GM13977 (cell line): ENCODE data around the gene CCDC110.
A peak's percentile ranks its signal among the peaks of the same experiment; 100 is the strongest.

Experiments used
- DNase-seq: peaks from one replicate; pipeline ENCODE4 v3.0.0; 2012; ENCODE audit warnings: low spot score
- in situ Hi-C: fragments of 300-500 bp; cut with MboI; formaldehyde crosslinking; loops from one replicate; pipeline ENCODE4 v1.12.0; 2022; ENCODE audit warnings: low sequenced_read_pairs, low pct_unique_long_range_greater_than_20kb, mixed read lengths, inconsistent platforms; ENCODE audit not compliant: unreplicated experiment
- TF ChIP-seq, protein P1 (sequence below): IDR thresholded peaks from 2 replicates; pipeline ENCODE4 v1.5.1; 2012; ENCODE audit warnings: mild to moderate bottlenecking, control low read depth; ENCODE audit not compliant: insufficient read depth; ENCODE audit errors: extremely low read depth, missing control alignments

CCDC110 gene

DNA sequence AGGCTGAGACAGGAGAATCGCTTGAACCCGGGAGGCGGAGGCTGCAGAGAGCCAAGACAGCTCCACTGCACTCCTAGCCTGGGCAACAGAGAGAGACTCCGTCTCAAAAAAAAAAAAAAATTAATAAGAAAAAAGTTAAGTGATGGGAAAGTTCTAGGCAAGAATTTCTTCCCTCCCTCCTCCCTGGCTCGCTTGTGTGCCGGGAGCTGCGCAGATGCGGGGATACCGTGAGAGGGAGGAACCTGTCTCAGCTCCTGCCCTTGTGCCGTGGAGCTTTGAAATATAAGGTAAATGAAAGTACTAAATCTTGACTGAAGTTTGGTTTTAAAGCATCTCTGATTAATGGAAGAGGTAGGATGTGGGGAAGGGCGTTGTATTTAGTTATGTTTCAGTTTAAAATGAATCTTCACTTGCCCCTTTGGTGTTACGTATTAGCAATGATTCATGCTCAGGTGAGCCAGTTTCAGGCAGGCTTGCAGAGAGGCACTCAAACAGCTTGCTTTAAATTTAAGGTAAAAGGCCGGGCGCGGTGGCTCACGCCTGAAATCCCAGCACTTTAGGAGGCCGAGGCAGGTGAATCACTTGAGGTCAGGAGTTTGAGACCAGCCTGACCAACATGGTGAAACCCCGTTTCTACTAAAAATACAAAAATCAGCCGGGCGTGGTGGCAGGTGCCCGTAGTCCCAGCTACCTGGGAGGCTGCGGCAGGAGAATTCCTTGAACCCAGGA is 44.4 kb downstream of the CCDC110 start:
- in situ Hi-C loops, result no loop called here
- TF ChIP-seq, protein P1, sequence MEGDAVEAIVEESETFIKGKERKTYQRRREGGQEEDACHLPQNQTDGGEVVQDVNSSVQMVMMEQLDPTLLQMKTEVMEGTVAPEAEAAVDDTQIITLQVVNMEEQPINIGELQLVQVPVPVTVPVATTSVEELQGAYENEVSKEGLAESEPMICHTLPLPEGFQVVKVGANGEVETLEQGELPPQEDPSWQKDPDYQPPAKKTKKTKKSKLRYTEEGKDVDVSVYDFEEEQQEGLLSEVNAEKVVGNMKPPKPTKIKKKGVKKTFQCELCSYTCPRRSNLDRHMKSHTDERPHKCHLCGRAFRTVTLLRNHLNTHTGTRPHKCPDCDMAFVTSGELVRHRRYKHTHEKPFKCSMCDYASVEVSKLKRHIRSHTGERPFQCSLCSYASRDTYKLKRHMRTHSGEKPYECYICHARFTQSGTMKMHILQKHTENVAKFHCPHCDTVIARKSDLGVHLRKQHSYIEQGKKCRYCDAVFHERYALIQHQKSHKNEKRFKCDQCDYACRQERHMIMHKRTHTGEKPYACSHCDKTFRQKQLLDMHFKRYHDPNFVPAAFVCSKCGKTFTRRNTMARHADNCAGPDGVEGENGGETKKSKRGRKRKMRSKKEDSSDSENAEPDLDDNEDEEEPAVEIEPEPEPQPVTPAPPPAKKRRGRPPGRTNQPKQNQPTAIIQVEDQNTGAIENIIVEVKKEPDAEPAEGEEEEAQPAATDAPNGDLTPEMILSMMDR, result no peak
- DNase-seq, result no peak

DNA sequence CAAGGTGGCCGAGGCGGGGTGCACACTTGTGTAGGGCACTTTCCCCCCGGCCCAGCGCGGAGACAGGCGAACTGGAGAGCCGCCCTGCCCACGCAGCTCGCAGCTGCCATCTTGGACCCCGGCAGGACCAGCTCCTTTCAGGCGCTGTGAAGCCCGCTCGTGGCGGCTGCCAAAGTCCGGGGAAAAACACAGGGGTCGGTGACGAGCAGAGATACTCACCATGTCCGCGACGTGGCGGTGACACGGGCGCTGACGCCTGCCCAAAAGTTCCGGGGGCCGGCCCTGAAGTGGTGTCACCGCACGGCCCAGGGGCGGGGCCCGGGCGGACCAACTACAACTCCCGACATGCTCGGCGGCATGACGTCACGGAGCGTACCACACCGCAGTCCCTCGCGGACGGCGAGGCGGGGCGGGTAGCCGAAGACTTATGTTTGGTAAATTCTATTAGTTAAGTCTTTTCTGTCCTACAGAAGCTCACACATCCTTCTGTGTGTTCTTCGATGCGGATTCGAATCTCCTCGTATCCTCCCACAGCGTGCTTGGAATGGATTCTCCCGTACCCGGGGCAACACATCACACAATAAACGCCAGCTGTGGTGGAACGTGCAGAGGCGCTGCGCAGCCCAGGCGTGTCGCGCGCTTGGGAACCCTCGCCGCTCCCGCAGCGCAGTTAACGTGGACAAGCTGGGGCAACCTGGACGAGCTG is 45.7 kb downstream of the CCDC110 start, which contains the start of gene UFSP2:
Gene UFSP2, minus strand, starts transcription at position 318 of the 706 bp plus-strand sequence. Its CDS starts 96 bp downstream, at position 222.
- in situ Hi-C loops, result no loop called here
- TF ChIP-seq, protein P1, result no peak
- peak; percentile 87 for DNase-seq

DNA sequence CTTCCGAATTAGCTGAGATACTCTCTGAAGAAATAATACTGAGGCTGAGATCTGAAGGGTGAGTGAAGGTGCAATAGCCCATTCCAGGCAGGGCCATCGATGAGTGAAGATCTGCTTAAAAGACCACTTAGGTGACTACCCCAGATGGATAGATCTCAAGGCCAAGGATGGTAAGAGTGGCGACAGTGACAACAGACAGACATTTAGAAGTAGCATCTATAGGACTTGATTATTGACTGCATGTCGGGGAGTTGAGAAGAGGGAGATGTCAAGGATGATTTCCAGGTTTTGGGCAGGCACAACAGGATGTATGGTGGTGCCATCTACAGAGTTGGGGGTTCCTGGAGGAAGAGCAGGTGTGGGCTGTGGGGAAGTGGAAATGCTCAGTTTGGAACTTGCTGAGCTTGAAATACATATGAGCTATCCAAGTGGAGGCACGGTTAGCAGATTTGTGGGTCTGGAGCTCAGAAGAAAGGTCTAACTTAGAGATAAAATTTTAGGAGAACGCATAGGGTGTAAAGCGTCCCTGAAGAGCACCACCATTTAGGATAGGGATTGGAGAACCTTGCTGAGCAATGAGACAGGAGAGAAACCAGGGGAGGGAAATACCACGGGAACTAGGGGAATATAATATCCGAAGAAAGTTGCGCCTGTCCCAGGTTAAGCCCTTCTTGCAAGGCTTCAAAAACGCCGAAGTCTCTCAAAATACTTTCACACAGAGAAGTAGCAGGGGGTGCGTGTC is 46.5 kb downstream of the CCDC110 start:
- DNase-seq, result peak; percentile 14
- in situ Hi-C loops, result no loop called here
- TF ChIP-seq, protein P1, result no peak

DNA sequence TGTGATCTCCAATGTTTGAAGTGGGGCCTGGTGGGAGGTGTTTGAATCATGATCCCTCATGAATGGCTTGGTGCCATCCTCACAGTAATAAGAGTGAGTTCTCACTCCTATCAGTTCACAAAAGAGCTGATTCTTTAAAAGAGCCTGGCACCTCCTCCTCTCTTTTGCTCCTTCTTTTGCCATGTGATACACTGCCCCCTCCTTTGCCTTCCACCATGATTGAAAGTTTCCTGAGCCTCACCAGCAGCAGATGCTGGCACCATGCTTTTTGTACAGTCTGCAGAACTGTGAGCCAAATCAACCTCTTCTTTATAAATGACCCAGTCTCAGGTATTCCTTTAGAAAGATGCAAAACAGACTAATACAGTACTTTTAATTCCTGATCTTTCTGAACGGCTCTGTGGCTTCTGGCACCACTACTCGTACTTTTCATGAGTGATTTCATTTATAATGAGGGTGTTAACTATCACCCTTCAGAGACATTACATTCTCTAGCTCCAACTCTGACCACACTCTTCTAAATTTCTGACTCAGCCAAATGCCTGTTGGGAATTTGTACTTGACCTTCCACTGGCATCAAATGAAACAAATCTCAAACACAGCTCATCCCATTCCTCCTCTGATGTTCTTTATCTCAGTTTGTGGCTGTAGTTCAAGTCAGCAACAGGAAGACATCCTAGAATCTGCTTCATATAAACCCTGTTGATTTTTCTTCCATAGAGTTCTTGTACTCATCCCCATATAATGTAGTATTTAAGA is 50.0 kb downstream of the CCDC110 start:
- in situ Hi-C loops, result no loop called here
- DNase-seq, result no peak

DNA sequence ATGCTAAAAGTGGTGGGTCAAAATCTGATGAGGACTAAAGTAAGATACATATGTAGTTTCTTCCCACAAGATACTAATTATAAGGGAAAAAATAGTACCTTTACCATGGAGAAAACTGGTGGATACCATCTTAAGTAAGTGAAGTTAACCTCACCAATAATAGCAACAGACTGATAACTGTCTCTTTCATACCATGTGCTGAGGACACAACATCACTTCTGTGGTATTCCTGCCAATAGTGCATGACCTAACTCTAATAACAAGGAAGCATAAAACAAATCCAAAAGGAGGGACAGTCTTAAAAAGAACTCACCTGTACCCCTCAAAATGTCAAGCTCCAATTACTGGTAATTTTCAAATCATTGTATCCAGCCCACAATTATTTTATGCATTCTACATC is 54.6 kb downstream of the CCDC110 start:
- no peak for DNase-seq
- TF ChIP-seq, protein P1, result no peak
- in situ Hi-C loops, result no loop called here

More for the DNA sequence above, 50.0 kb downstream of the CCDC110 start:
- TF ChIP-seq, protein P1, result no peak

DNA sequence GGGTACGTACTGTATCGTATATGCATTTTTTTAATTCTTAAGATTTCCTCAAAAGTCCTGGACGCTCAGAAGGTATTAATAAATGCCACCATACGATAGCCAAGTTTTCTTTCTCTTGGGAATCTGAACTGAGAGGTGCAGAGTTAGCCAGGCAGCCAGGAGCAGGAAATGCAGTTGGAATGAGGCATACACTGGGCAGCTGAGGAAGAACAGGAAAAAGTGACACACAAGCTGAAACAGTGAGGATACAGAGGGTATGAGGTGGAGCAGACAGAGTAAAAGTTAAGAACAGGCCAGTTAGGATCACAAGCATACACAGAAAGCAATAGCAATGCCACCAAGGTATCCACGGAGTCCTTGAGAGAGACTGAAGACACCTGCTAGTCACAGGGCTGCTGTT is 59.1 kb downstream of the CCDC110 start:
- TF ChIP-seq, protein P1, result no peak
- in situ Hi-C loops, result no loop called here
- no peak for DNase-seq
